Activated naive CD4-positive, alpha-beta T cell treated with anti-CD3 and anti-CD28 coated beads, Interleukin-2, amount 10 ng/mL, durations not matched to agents 7 days and 5 days (primary cell): Measurements from ENCODE around the gene TSPEAR.
"Not testable (repeated sequence)": the region's sequence is repeated elsewhere in the genome, so short reads cannot be mapped to it uniquely, and the experiment has no call there.

Experiments
- CTCF ChIA-PET: fragments of 350-600 bp; sonication (Branson Sonifier 250); formaldehyde crosslinking; loops from one replicate; lab custom pipeline; 2021; ENCODE audit warnings: antibody characterized with exemption; lab: Charles Lee
- DNase-seq: peaks from one replicate; pipeline ENCODE4 v3.0.0-alpha.2; 2020
- H3K27ac Mint-ChIP-seq: one replicate; pipeline ENCODE4 v1.8.0; 2021; ENCODE audit warnings: mild to moderate bottlenecking, moderate library complexity, mixed read lengths
- H3K27me3 Mint-ChIP-seq: one replicate; pipeline ENCODE4 v1.8.0; 2021; ENCODE audit warnings: mild to moderate bottlenecking, mixed read lengths
- H3K36me3 Mint-ChIP-seq: one replicate; pipeline ENCODE4 v1.8.0; 2021; ENCODE audit warnings: mixed read lengths
- H3K4me1 Mint-ChIP-seq: one replicate; pipeline ENCODE4 v1.8.0; 2021; ENCODE audit warnings: mixed read lengths
- H3K4me3 Mint-ChIP-seq: one replicate; pipeline ENCODE4 v1.8.0; 2021; ENCODE audit warnings: mild to moderate bottlenecking, moderate library complexity, mixed read lengths
- H3K9me3 Mint-ChIP-seq: one replicate; pipeline ENCODE4 v1.8.0; 2021; ENCODE audit warnings: mixed read lengths

Gene TSPEAR

GRCh38 chr21:44614161-44614631, 97.2 kb downstream of the TSPEAR start:
- no peak overlapping the region for H3K27ac Mint-ChIP-seq
- CTCF ChIA-PET = no interaction called here
- H3K4me1 Mint-ChIP-seq = peaks cover 31% of the 10 kb centered on the region
- H3K4me3 Mint-ChIP-seq = no peak overlapping the region
- H3K36me3 Mint-ChIP-seq = peaks cover 19% of the 10 kb centered on the region
- peaks cover 45% of the 10 kb centered on the region for H3K9me3 Mint-ChIP-seq
- peaks cover 17% of the 10 kb centered on the region for H3K27me3 Mint-ChIP-seq
- no peak for DNase-seq

- Mint-ChIP-seq H3K4me3 (no peak overlapping the region), H3K4me1 (peaks cover 25% of the 10 kb centered on the region), H3K27ac (no peak overlapping the region), H3K9me3 (peaks cover 41% of the 10 kb centered on the region), H3K27me3 (peaks cover 17% of the 10 kb centered on the region), H3K36me3 (peaks cover 13% of the 10 kb centered on the region)
- CTCF ChIA-PET = no interaction called here
- DNase-seq = no peak
These were observed 97.8 kb downstream of the TSPEAR start for GRCh38 chr21:44613386-44614155.

- H3K27ac Mint-ChIP-seq = no peak overlapping the region
These were observed 98.6 kb downstream of the TSPEAR start for GRCh38 chr21:44612669-44613229.

GRCh38 chr21:44612029-44612486, 99.3 kb downstream of the TSPEAR start, which contains the start of gene KRTAP10-8:
Gene KRTAP10-8, plus strand, starts transcription at chr21:44612079. Its CDS starts 22 bp downstream, at chr21:44612101.
- no peak for DNase-seq
- Mint-ChIP-seq H3K27ac (no peak within 1 kb of the TSS), H3K4me3 (no peak within 1 kb of the TSS), H3K4me1 (peaks cover 11% of the 10 kb centered on the region), H3K27me3 (peaks cover 18% of the 10 kb centered on the region), H3K36me3 (peaks cover 9% of the 10 kb centered on the region), H3K9me3 (peaks cover 38% of the 10 kb centered on the region)
- CTCF ChIA-PET = interaction anchor here (0.8 kb wide), 1 partner anchor 128 kb away, joined by 3 read pairs; no protein-coding TSS in a partner anchor

More at GRCh38 chr21:44612669-44613229, 98.6 kb downstream of the TSPEAR start:
- DNase-seq = no peak
- Mint-ChIP-seq H3K9me3 (peaks cover 38% of the 10 kb centered on the region), H3K27me3 (peaks cover 17% of the 10 kb centered on the region), H3K36me3 (peaks cover 9% of the 10 kb centered on the region), H3K4me1 (peaks cover 17% of the 10 kb centered on the region), H3K4me3 (no peak overlapping the region)
- CTCF ChIA-PET = interaction anchor here (0.8 kb wide), 1 partner anchor 127 kb away, joined by 3 read pairs; no protein-coding TSS in a partner anchor

- Mint-ChIP-seq H3K9me3 (peaks cover 39% of the 10 kb centered on the region), H3K4me3 (no peak overlapping the region), H3K27me3 (peaks cover 22% of the 10 kb centered on the region), H3K27ac (no peak overlapping the region), H3K36me3 (peaks cover 9% of the 10 kb centered on the region), H3K4me1 (peaks cover 9% of the 10 kb centered on the region)
- CTCF ChIA-PET = no interaction called here
- no peak for DNase-seq
These were observed 99.8 kb downstream of the TSPEAR start for GRCh38 chr21:44611551-44611950.

GRCh38 chr21:44610157-44610843, 101.1 kb downstream of the TSPEAR start:
- CTCF ChIA-PET = interaction anchor here (0.6 kb wide), 1 partner anchor 92 kb away, joined by 3 read pairs; no protein-coding TSS in a partner anchor
- peaks cover 21% of the 10 kb centered on the region for H3K27me3 Mint-ChIP-seq
- H3K9me3 Mint-ChIP-seq = peaks cover 44% of the 10 kb centered on the region
- H3K36me3 Mint-ChIP-seq, H3K4me1 Mint-ChIP-seq, H3K4me3 Mint-ChIP-seq, DNase-seq, H3K27ac Mint-ChIP-seq: not testable (repeated sequence)

GRCh38 chr21:44609193-44609592, 102.2 kb downstream of the TSPEAR start:
- peaks cover 25% of the 10 kb centered on the region for H3K27me3 Mint-ChIP-seq
- peaks cover 42% of the 10 kb centered on the region for H3K9me3 Mint-ChIP-seq
- no peak for DNase-seq
- CTCF ChIA-PET = no interaction called here
- no peak overlapping the region for H3K4me3 Mint-ChIP-seq
- no peaks in the 10 kb centered on the region for H3K4me1 Mint-ChIP-seq
- no peak overlapping the region for H3K27ac Mint-ChIP-seq
- peaks cover 9% of the 10 kb centered on the region for H3K36me3 Mint-ChIP-seq

- Mint-ChIP-seq H3K4me1 (no peaks in the 10 kb centered on the region), H3K4me3 (no peak overlapping the region), H3K27me3 (peaks cover 39% of the 10 kb centered on the region), H3K27ac (no peak overlapping the region), H3K9me3 (peaks cover 31% of the 10 kb centered on the region), H3K36me3 (peaks cover 8% of the 10 kb centered on the region)
- CTCF ChIA-PET = interaction anchor here (1.1 kb wide), 1 partner anchor 40 kb away, joined by 3 read pairs; no protein-coding TSS in a partner anchor
- DNase-seq = no peak
These were observed 104.9 kb downstream of the TSPEAR start for GRCh38 chr21:44606495-44606894.

- no peaks in the 10 kb centered on the region for H3K4me1 Mint-ChIP-seq
- CTCF ChIA-PET = no interaction called here
- DNase-seq = no peak
- H3K9me3 Mint-ChIP-seq = peaks cover 7% of the 10 kb centered on the region
- no peak overlapping the region for H3K27ac Mint-ChIP-seq
- H3K4me3 Mint-ChIP-seq = no peak overlapping the region
- no peaks in the 10 kb centered on the region for H3K36me3 Mint-ChIP-seq
- peaks cover 40% of the 10 kb centered on the region for H3K27me3 Mint-ChIP-seq
These were observed 107.5 kb downstream of the TSPEAR start for GRCh38 chr21:44603911-44604310.

- H3K27ac Mint-ChIP-seq = no peak overlapping the region
- no peaks in the 10 kb centered on the region for H3K36me3 Mint-ChIP-seq
- no peak overlapping the region for H3K4me3 Mint-ChIP-seq
These were observed 108.1 kb downstream of the TSPEAR start for GRCh38 chr21:44603109-44603875.

GRCh38 chr21:44602463-44602850, 108.9 kb downstream of the TSPEAR start:
- no peaks in the 10 kb centered on the region for H3K4me1 Mint-ChIP-seq
- DNase-seq = no peak
- H3K4me3 Mint-ChIP-seq = no peak overlapping the region
- CTCF ChIA-PET = no interaction called here
- peaks cover 43% of the 10 kb centered on the region for H3K27me3 Mint-ChIP-seq
- no peaks in the 10 kb centered on the region for H3K36me3 Mint-ChIP-seq
- H3K27ac Mint-ChIP-seq = no peak overlapping the region
- H3K9me3 Mint-ChIP-seq = peaks cover 6% of the 10 kb centered on the region

More at GRCh38 chr21:44603109-44603875, 108.1 kb downstream of the TSPEAR start:
- Mint-ChIP-seq H3K27me3 (peaks cover 40% of the 10 kb centered on the region), H3K4me1 (no peaks in the 10 kb centered on the region), H3K9me3 (peaks cover 6% of the 10 kb centered on the region)
- no peak for DNase-seq
- CTCF ChIA-PET = no interaction called here

GRCh38 chr21:44601596-44602462, 109.5 kb downstream of the TSPEAR start:
- Mint-ChIP-seq H3K9me3 (peaks cover 6% of the 10 kb centered on the region), H3K4me3 (no peak overlapping the region), H3K36me3 (no peaks in the 10 kb centered on the region), H3K4me1 (no peaks in the 10 kb centered on the region), H3K27ac (peak overlapping the region; percentile 37), H3K27me3 (peaks cover 43% of the 10 kb centered on the region)
- CTCF ChIA-PET = no interaction called here
- no peak for DNase-seq

GRCh38 chr21:44601091-44601490, 110.3 kb downstream of the TSPEAR start:
- not testable (repeated sequence) for H3K36me3 Mint-ChIP-seq, H3K27ac Mint-ChIP-seq, H3K4me3 Mint-ChIP-seq, H3K4me1 Mint-ChIP-seq, H3K9me3 Mint-ChIP-seq, DNase-seq
- H3K27me3 Mint-ChIP-seq = peaks cover 42% of the 10 kb centered on the region
- CTCF ChIA-PET = interaction anchor here (0.5 kb wide), 1 partner anchor 98 kb away, joined by 3 read pairs; no protein-coding TSS in a partner anchor
